AG04450 (cell line): ENCODE results near the gene CRYM. TPM values are rescaled to one million over a fixed set of nuclear protein-coding genes. Genes with fewer than 3 reads are reported as not detected.

ENCODE experiments used
- CTCF ChIA-PET: fragments of 300-600, 350-600 bp; formaldehyde crosslinking; extraction: SDS; loops from one replicate; lab custom pipeline; 2022; ENCODE audit warnings: antibody characterized with exemption, inconsistent platforms; lab: Charles Lee
- POLR2A ChIA-PET: fragments of 350-600 bp; formaldehyde crosslinking; extraction: SDS; loops from one replicate; lab custom pipeline; 2021; ENCODE audit warnings: antibody characterized with exemption, inconsistent platforms; lab: Yijun Ruan, JAX
- DNase-seq: peaks from one replicate; pipeline ENCODE4 v3.0.0-alpha.2; 2011; ENCODE audit warnings: low read depth, low spot score
- H3K27ac ChIP-seq: one replicate; pipeline ENCODE4 v1.5.1; 2012; ENCODE audit warnings: low read depth, low read length, control low read depth
- H3K27me3 ChIP-seq: one replicate; pipeline ENCODE4 v1.6.0; 2012; ENCODE audit warnings: low read length; ENCODE audit not compliant: control insufficient read depth, insufficient read depth
- H3K4me3 ChIP-seq: 2 replicates; pipeline ENCODE4 v1.5.1; 2011; ENCODE audit warnings: mild to moderate bottlenecking, low read depth, low read length, control low read depth
- H3K9me3 ChIP-seq: 2 replicates; pipeline ENCODE4 v1.5.1; 2012; ENCODE audit warnings: low read length; ENCODE audit not compliant: control insufficient read depth, insufficient read depth
- CTCF ChIP-seq: IDR thresholded peaks from 2 replicates; pipeline ENCODE4 v1.5.1; 2011; ENCODE audit warnings: low read depth, low read length, control low read depth, inconsistent platforms
- polyA plus RNA-seq: library from polyadenylated mRNA; depleted of rRNA; stranded (reverse); fragments of >200 nt; gene quantifications from 2 replicates; pipeline ENCODE4 v1.2.3, GENCODE V29; 2011

The CRYM gene
- polyA plus RNA-seq, 1 experiment: 0.21 TPM

- no peak for TF ChIP-seq CTCF
- peaks cover 9% of the 10 kb centered on the region for H3K27me3 ChIP-seq
- DNase-seq: no peak
- ChIA-PET CTCF (no interaction called here), POLR2A (no interaction called here)
- no peak overlapping the region for H3K27ac ChIP-seq
- no peak overlapping the region for H3K4me3 ChIP-seq
- no peaks in the 10 kb centered on the region for H3K9me3 ChIP-seq
Measured at GRCh38 chr16:21236831-21237230, 41.3 kb downstream of the CRYM start.

- TF ChIP-seq CTCF: no peak
- H3K27me3 ChIP-seq: peaks cover 9% of the 10 kb centered on the region
- H3K9me3 ChIP-seq: no peaks in the 10 kb centered on the region
- H3K27ac ChIP-seq: no peak overlapping the region
- no peak overlapping the region for H3K4me3 ChIP-seq
- no peak for DNase-seq
- CTCF ChIA-PET: no interaction called here
- POLR2A ChIA-PET: no interaction called here
Measured at GRCh38 chr16:21235199-21235585, 42.9 kb downstream of the CRYM start.

- no peak within 1 kb of the TSS for H3K27ac ChIP-seq
- peaks cover 17% of the 10 kb centered on the region for H3K27me3 ChIP-seq
- no peak within 1 kb of the TSS for H3K4me3 ChIP-seq
- no peak for TF ChIP-seq CTCF
- ChIA-PET CTCF (no interaction called here), POLR2A (no interaction called here)
- no peak for DNase-seq
- no peaks in the 10 kb centered on the region for H3K9me3 ChIP-seq
Measured at GRCh38 chr16:21233521-21234150, 44.5 kb downstream of the CRYM start, which contains the start of gene ANKS4B. Gene ANKS4B, plus strand, starts transcription at chr16:21233699. Its CDS starts 39 bp downstream, at chr16:21233738.

GRCh38 chr16:21233045-21233520 is 45.0 kb downstream of the CRYM start:
- no peak for TF ChIP-seq CTCF
- no peak overlapping the region for H3K27ac ChIP-seq
- no peak for DNase-seq
- CTCF ChIA-PET: no interaction called here
- no peak overlapping the region for H3K4me3 ChIP-seq
- H3K27me3 ChIP-seq: peaks cover 17% of the 10 kb centered on the region
- H3K9me3 ChIP-seq: no peaks in the 10 kb centered on the region
- POLR2A ChIA-PET: no interaction called here

- Histone ChIP-seq H3K27ac (no peak overlapping the region), H3K9me3 (no peaks in the 10 kb centered on the region), H3K27me3 (peaks cover 25% of the 10 kb centered on the region), H3K4me3 (no peak overlapping the region)
- TF ChIP-seq CTCF: no peak
- ChIA-PET POLR2A (no interaction called here), CTCF (no interaction called here)
- DNase-seq: no peak
Measured at GRCh38 chr16:21228361-21228872, 49.7 kb downstream of the CRYM start.
